IMR-90 (cell line): Measurements from ENCODE around the gene KIF3A.

Experiments used
- CEBPB ChIP-seq: IDR thresholded peaks from 2 replicates; pipeline ENCODE4 v1.6.1; 2012; ENCODE audit warnings: low read depth, low read length, improper control_type of control experiment
- MAZ ChIP-seq: IDR thresholded peaks from 2 replicates; pipeline ENCODE4 v1.6.1; 2012; ENCODE audit warnings: low read depth, mild to moderate bottlenecking, low read length, improper control_type of control experiment, moderate library complexity, borderline replicate concordance
- POLR2A ChIP-seq: IDR thresholded peaks from 2 replicates; pipeline ENCODE4 v1.6.1; 2012; ENCODE audit warnings: mild to moderate bottlenecking, low read depth, low read length
- TF ChIP-seq, protein P1 (sequence below): fragments of 150-350 bp; IDR thresholded peaks from 2 replicates; pipeline ENCODE4 v1.6.1; 2016; ENCODE audit warnings: low read depth, mild to moderate bottlenecking, low read length, moderate library complexity, borderline replicate concordance
- TF ChIP-seq, protein P2 (sequence below): fragments of 150-350 bp; IDR thresholded peaks from 2 replicates; pipeline ENCODE4 v1.6.1; 2017; ENCODE audit warnings: mild to moderate bottlenecking, antibody characterized with exemption, low read length, low read depth

DNA sequence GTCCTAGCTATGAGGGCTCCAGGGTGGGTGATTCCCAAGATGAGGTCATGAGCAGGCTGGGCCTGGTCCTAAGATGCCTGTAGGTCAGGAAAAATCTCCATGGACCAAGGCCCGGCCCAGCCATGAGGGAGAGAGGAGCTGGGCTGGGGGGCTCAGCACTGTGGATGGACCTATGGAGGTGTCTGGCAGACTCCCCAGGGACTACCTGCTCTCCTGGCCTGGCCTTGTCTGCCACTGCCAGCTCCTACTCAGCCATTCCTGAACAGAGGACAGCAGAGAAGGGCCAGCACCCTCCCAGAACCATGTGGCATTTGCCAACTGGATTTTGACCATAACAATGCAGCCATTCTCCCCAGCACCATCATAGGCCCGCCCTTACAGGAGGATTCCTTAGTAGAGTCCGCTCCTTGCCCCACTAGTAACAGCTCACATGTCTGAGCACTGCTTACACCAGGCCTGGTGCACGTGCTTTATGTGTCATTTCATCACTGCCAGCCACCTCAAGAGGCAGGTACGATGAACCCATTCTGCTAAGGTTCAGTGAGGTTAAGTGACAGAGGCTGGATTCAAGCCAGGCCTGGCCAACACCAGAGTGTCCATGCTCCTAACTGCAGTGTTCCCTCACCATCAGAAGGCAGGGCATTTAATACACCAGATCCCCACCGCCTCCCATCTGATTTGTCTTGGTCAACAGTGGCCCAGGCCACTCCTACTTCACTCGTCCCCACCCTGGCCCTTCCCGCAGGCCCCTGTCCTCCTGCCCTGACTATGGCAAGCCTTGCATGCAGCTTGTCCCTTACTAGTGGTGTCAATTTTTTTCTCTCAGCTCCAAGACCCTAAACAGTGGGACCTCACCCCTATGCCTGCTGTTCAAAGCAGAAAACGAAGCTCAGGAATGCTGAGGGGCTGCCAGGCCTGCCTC is 78.7 kb downstream of the KIF3A start:
- no peak for TF ChIP-seq POLR2A
- no peak for TF ChIP-seq CEBPB
- TF ChIP-seq MAZ: no peak
- TF ChIP-seq, protein P1, sequence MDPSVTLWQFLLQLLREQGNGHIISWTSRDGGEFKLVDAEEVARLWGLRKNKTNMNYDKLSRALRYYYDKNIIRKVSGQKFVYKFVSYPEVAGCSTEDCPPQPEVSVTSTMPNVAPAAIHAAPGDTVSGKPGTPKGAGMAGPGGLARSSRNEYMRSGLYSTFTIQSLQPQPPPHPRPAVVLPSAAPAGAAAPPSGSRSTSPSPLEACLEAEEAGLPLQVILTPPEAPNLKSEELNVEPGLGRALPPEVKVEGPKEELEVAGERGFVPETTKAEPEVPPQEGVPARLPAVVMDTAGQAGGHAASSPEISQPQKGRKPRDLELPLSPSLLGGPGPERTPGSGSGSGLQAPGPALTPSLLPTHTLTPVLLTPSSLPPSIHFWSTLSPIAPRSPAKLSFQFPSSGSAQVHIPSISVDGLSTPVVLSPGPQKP: no peak
- TF ChIP-seq, protein P2, sequence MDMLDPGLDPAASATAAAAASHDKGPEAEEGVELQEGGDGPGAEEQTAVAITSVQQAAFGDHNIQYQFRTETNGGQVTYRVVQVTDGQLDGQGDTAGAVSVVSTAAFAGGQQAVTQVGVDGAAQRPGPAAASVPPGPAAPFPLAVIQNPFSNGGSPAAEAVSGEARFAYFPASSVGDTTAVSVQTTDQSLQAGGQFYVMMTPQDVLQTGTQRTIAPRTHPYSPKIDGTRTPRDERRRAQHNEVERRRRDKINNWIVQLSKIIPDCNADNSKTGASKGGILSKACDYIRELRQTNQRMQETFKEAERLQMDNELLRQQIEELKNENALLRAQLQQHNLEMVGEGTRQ: no peak
